Hepatocyte (in vitro differentiated cells): ENCODE data around the gene TECPR1. TPM values are rescaled to one million over a fixed set of nuclear protein-coding genes. Genes with fewer than 3 reads are reported as not detected.

Experiments
- DNase-seq: peaks from one replicate; pipeline ENCODE4 v3.0.0-alpha.2; 2016; ENCODE audit warnings: low spot score
- H2AFZ ChIP-seq: fragments of 200-600 bp; sonication (generic); 2 replicates; pipeline ENCODE4 v1.6.0; 2016; ENCODE audit warnings: antibody characterized with exemption, mild to moderate bottlenecking
- H3K27ac ChIP-seq: fragments of 200-600 bp; sonication (generic); 2 replicates; pipeline ENCODE4 v1.5.1; 2016; ENCODE audit warnings: mild to moderate bottlenecking
- H3K27me3 ChIP-seq: fragments of 200-600 bp; sonication (generic); 2 replicates; pipeline ENCODE4 v1.6.1; 2016
- H3K36me3 ChIP-seq: fragments of 200-600 bp; sonication (generic); replicated peaks from 2 replicates; pipeline ENCODE4 v1.5.1; 2016; ENCODE audit warnings: low read depth; ENCODE audit not compliant: insufficient read depth
- H3K4me1 ChIP-seq: fragments of 200-600 bp; sonication (generic); 2 replicates; pipeline ENCODE4 v1.5.1; 2016; ENCODE audit warnings: mild to moderate bottlenecking, moderate library complexity; ENCODE audit not compliant: insufficient read depth
- H3K4me2 ChIP-seq: fragments of 200-600 bp; sonication (generic); 2 replicates; pipeline ENCODE4 v1.6.0; 2016
- H3K4me3 ChIP-seq: fragments of 200-600 bp; sonication (generic); 2 replicates; pipeline ENCODE4 v1.5.1; 2016; ENCODE audit warnings: mild to moderate bottlenecking
- H3K79me2 ChIP-seq: fragments of 200-600 bp; sonication (generic); 2 replicates; pipeline ENCODE4 v1.6.0; 2017; ENCODE audit warnings: mild to moderate bottlenecking
- H3K9me2 ChIP-seq: fragments of 200-600 bp; sonication (generic); replicated peaks from 2 replicates; pipeline ENCODE4 v1.6.0; 2017; ENCODE audit warnings: mild to moderate bottlenecking; ENCODE audit not compliant: insufficient read depth
- H3K9me3 ChIP-seq: fragments of 200-600 bp; sonication (generic); 2 replicates; pipeline ENCODE4 v1.5.1; 2016; ENCODE audit warnings: low read depth, mild to moderate bottlenecking
- H4K20me1 ChIP-seq: fragments of 200-600 bp; sonication (generic); 2 replicates; pipeline ENCODE4 v1.6.0; 2016; ENCODE audit warnings: mild to moderate bottlenecking; ENCODE audit not compliant: insufficient read depth, poor library complexity, severe bottlenecking
- CTCF ChIP-seq: fragments of 200-600 bp; sonication (generic); IDR thresholded peaks from 2 replicates; pipeline ENCODE4 v1.5.1; 2016; ENCODE audit warnings: antibody characterized with exemption, mild to moderate bottlenecking; ENCODE audit not compliant: poor library complexity
- EZH2 ChIP-seq: fragments of 200-600 bp; sonication (generic); IDR thresholded peaks from 2 replicates; pipeline ENCODE4 v1.6.1; 2016; ENCODE audit warnings: antibody characterized with exemption, mild to moderate bottlenecking, borderline replicate concordance
- EZH2phosphoT487 ChIP-seq: fragments of 200-600 bp; sonication (generic); IDR thresholded peaks from one replicate; pipeline ENCODE4 v1.6.1; 2018; ENCODE audit warnings: antibody characterized with exemption, mild to moderate bottlenecking, low read depth, moderate library complexity; ENCODE audit not compliant: unreplicated experiment, severe bottlenecking
- WGBS: methylation state at CpG from one replicate; pipeline ENCODE4 v1.1.6; 2016; ENCODE audit warnings: low lambda C conversion rate; ENCODE audit errors: missing lambda C conversion rate; 5-methylcytosine and 5-hydroxymethylcytosine counted together
- polyA plus RNA-seq: library from polyadenylated mRNA; unstranded; fragments of >200 nt; fragmentation: Nextera tagmentation; extraction: Ambion mirVana; gene quantifications from 2 replicates; pipeline ENCODE4 v1.2.1, GENCODE V29; 2016
- total RNA-seq: library from RNA; depleted of rRNA; stranded (reverse); fragments of >200 nt; gene quantifications from 2 replicates; pipeline ENCODE4 v1.2.3, GENCODE V29; 2014

TECPR1 gene
- total and polyA plus RNA-seq, 2 experiments from 2014 or later, result 9.8 to 10.7 TPM

- no peak for TF ChIP-seq EZH2
- TF ChIP-seq CTCF, result no peak
- no peak for TF ChIP-seq EZH2phosphoT487
Observed at GRCh38 chr7:98209166-98209920, 42.7 kb downstream of the TECPR1 start.

GRCh38 chr7:98206451-98207330 lies 45.3 kb downstream of the TECPR1 start:
- no peaks in the 10 kb centered on the region for H3K36me3 ChIP-seq
- no peak for TF ChIP-seq EZH2
- no peak for TF ChIP-seq CTCF
- TF ChIP-seq EZH2phosphoT487, result no peak
- H2AFZ ChIP-seq, result no peak overlapping the region
- H3K4me3 ChIP-seq, result no peak overlapping the region
- H3K4me1 ChIP-seq, result no peaks in the 10 kb centered on the region
- no peak overlapping the region for H3K4me2 ChIP-seq
- H3K9me2 ChIP-seq, result no peaks in the 10 kb centered on the region
- H3K79me2 ChIP-seq, result no peaks in the 10 kb centered on the region
- H3K27me3 ChIP-seq, result no peaks in the 10 kb centered on the region
- no peak for DNase-seq
- no peak overlapping the region for H3K27ac ChIP-seq
- no peaks in the 10 kb centered on the region for H4K20me1 ChIP-seq
- no peaks in the 10 kb centered on the region for H3K9me3 ChIP-seq
- 96% methylated on average over 47 of the region's 47 CpGs for WGBS

More at GRCh38 chr7:98209166-98209920, 42.7 kb downstream of the TECPR1 start:
- DNase-seq, result no peak
- Histone ChIP-seq H3K4me3 (no peak overlapping the region), H3K9me2 (no peaks in the 10 kb centered on the region), H3K79me2 (no peaks in the 10 kb centered on the region), H3K4me2 (no peak overlapping the region), H4K20me1 (no peaks in the 10 kb centered on the region), H3K9me3 (no peaks in the 10 kb centered on the region), H2AFZ (no peak overlapping the region), H3K27me3 (no peaks in the 10 kb centered on the region), H3K27ac (no peak overlapping the region), H3K36me3 (no peaks in the 10 kb centered on the region), H3K4me1 (no peaks in the 10 kb centered on the region)
- WGBS, result 87% methylated on average over 17 of the region's 17 CpGs

- Histone ChIP-seq H3K4me1 (no peaks in the 10 kb centered on the region), H3K27me3 (no peaks in the 10 kb centered on the region), H3K36me3 (no peaks in the 10 kb centered on the region), H3K27ac (no peak overlapping the region), H3K9me3 (no peaks in the 10 kb centered on the region), H3K79me2 (peaks cover 3% of the 10 kb centered on the region), H2AFZ (no peak overlapping the region), H4K20me1 (no peaks in the 10 kb centered on the region), H3K9me2 (no peaks in the 10 kb centered on the region), H3K4me2 (no peak overlapping the region), H3K4me3 (no peak overlapping the region)
- 98% methylated on average over 40 of the region's 47 CpGs for WGBS
- DNase-seq, result no peak
- TF ChIP-seq CTCF (no peak), EZH2phosphoT487 (no peak), EZH2 (no peak)
Observed at GRCh38 chr7:98205162-98205845, 46.7 kb downstream of the TECPR1 start.
